ENCODE measurements around the gene MAGI3.

Gene MAGI3

DNA sequence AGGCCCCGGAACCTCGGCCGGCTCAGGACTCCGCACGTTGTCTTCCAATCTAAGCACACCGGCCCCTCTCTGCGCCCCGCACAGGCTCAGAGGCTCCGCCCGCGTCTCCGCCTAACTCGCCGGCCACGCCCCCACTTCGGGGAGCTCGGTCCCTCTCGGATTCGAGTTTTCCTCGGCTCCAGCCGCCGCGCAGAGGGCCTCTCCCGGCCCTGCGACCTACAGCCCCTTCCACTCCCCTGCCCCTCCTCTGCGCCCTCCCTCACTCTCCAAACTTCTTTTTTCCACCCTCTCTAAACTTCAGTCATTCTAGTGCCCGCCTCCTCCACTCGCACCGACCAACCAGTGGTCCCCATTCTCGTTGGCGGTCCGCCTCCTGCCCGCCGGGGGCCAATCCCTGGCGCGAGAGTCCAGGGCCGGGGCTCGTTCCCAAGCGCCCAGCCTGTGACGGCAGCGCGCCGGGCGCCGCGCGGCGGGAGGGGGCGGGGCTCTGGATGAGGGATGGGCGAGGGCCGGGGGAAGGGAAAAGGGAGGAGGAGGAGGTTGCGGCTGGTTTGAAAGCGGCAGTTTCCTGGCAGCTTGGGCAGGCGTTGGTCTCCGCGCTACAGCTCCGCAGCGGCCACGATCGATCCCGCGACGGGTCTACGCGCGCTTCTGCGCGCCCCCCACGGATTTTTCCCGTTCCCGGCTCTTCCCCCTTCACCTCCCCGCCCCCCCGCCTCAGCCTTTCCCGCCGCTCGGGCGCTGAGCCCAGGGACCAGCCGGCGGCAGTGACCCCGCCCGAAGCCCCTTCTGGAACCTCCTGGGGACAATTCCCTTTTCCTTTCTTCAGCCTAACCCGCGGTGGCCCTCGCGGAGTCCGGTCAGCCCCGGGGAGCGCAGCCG, at the start of gene MAGI3:
Gene MAGI3 (plus strand): TSS at position 563 of the 882 bp plus-strand sequence. CDS start 519 bp downstream, outside the sequence.
- DNase-seq (ENCODE audit: low spot score), result peak; percentile 97

DNA sequence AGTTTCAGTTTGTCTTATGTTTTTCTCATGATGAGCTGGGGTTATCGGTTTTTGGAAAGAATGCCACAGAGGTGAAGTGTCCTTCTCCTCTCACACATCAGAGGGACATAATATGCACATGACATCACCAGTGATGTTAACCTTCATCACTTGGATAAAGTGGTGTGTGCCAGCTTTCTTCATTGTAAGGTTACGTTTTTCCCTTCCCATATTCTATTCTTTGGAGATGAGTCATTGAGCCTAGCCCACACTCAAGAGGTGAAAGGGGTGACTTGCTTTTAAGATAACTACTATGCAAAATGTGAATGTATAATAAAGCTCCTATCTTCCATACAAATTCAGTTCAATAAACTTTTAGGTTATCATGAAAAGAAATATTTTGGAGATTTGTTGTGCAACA, 36.7 kb upstream of the MAGI3 start:
- DNase-seq (ENCODE audit: low spot score), result no peak

DNA sequence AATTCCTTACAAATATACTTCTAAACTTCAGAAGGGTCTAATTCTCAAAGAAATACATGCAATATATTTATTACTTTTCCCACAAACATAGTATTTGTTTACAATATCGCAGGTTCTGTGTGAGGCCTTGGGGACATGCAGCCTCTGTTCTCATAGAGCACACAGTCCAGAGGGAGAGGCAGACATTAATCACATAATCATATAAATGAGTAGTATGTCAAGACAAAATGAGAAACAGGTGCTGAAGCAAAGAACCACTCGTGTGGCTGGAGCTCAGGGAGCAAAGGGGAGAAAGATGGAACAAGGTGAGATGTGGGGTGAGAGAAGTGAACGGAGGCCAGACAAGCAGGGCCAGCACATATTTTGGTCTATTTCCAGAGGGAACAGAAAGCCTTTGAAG, 26.4 kb upstream of the MAGI3 start:
- DNase-seq (ENCODE audit: low spot score), result no peak

DNA sequence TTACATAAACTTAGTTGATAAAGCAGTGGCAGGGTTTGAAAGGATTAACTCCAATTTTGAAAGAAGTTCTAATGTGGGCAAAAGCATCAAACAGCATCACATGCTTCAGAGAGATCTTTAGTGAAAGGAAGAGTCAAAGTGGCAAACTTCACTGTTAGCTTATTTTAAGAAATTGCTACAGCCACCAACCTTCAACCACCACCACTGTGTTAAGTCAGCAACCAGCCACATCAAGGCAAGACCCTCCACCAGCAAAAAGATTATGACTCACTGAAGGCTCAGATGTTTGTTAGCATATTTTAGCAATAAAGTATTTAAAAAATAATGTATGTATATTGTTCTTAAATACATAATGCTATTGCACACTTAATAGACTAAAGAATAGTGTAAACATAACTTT, 21.3 kb upstream of the MAGI3 start:
- DNase-seq (ENCODE audit: low spot score), result no peak

DNA sequence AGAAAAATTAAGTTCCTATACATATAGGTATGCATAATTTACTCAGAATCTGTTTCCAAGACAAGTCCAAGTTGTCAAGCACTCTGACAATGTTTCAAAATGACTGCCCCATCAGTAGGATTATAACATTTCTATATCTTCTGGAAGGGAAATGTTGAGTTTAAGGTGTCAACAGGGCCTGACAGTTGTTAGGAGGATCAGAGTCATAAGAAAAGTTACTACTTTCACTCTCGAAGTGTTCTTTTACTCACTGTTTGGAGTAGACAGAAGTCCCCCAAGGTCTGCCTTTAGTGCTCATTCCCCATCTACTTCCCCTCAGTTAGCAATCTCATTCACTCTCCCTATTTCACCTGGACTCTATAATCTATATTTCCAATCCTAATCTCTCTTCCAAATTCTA, 20.6 kb upstream of the MAGI3 start:
- DNase-seq (ENCODE audit: low spot score), result no peak

DNA sequence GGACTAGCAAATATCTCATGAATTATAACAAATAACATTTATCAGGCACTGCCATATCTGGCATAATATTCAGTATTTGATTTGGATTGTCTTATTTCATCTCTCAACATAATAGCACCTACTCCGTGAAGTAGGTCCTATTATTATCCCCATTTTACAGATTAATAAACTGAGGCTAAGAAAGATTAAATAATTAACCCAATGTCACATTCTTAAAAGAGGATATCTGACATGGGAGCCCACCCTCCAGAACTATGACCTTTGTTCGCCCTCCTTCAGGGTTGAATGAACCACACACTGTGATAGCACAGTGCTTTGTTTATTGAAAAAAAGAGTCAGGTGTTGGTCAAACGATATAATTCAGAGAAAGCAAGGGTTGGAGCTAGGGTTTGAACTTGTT, 19.4 kb upstream of the MAGI3 start:
- DNase-seq (ENCODE audit: low spot score), result no peak

DNA sequence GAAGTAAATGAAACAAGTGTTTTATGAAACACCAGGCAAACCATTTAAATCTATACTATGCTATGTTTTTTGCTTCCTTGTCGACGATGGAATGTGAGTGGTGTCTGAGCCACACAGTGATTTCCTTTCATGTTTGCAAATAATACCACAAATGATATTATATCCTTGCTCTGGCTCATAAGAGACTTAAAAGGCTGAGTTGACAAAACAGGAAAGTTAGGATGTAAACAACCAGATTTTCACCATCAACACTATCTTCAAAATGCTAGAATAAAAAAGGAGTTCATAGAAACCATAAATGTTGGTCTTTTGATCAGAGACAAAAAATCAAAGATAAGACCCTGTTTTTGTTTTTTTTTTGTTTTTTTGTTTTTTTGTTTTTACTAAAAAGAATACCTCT, 17.8 kb upstream of the MAGI3 start:
- DNase-seq (ENCODE audit: low spot score), result no peak

DNA sequence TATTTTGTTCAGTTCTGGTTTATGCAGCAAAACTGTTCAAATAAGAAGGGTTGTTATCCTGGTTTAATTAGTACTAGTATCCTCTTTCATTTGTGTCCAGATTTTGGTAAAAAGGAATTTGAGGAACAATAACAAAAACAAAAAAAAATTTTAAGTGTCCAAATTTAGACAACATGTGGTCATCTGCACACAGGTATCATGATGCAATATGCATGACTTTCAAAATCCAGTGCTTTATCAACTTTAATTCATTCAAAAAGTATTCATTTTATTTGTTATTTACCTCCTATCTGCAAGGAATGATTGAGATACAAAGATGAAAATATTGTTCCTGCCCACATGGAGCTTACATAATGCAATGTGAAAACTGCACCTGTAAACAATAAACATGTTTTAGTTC, 16.7 kb upstream of the MAGI3 start:
- no peak for DNase-seq (ENCODE audit: low spot score)

DNA sequence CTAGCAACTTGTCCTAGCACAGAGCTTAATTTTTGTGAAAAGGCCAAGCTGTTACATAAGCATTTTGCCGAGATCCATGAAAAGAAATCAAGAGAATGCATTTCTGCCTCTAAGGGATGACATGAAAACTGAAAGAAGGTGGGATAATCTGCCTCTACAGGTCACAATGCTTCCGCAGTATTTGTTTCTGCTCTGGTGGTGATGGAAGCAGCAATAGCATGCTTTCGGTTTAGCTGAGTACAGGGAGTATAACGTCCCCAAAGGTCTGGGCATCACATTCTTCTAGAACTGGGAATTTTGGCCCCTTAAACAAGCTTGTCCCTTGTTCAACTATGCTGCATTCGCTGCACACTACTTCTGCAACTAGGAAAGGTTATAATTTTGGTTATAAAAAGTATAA, 14.4 kb upstream of the MAGI3 start:
- no peak for DNase-seq (ENCODE audit: low spot score)

DNA sequence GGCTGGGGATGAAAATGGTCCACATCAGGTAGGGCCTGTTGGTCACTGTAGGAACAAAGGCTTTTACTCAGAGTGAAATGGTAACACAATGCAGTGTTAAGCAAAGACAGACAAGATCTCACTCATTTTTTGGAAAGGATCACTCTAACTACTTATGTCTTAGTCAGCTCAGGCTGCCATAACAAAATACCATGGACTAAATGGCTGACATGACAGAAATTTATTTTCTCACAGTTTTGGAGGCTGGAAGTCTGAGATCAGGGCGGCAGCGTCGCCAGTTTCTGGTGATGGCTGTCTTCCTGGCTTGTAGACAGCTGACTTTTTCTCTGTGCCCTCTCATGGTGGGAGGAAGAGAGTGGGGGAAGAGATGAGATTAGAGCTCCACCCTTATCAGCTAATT, 10.2 kb upstream of the MAGI3 start:
- no peak for DNase-seq (ENCODE audit: low spot score)

DNA sequence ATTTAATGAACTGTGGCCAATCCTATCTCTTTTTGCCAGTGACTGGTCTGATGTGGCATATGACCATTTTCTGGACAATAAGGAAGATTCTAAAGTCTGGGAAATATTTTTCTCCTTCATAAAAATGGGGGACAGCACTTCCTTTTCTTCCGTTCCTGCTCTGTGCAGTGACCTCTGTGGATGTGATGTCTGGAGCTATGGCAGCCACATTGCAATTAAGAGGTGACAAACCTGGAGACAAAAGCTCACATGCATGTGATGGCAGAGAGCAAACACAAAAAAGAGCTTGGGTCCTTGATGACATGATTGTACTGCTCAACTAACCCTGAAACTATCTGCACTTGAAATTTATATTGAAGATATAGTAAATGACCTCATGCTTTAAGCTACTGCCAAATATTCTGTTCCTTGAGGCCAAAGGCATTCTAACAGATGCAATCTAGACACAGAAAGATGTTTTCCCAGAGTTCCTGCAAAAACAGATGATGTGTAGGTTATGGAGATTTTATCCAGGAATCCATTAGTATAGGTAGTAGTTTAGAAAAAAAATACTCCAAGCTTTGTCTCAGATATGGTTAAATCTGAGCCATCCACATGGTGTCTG, 2.2 kb upstream of the MAGI3 start:
- no peak for DNase-seq (ENCODE audit: low spot score)

DNA sequence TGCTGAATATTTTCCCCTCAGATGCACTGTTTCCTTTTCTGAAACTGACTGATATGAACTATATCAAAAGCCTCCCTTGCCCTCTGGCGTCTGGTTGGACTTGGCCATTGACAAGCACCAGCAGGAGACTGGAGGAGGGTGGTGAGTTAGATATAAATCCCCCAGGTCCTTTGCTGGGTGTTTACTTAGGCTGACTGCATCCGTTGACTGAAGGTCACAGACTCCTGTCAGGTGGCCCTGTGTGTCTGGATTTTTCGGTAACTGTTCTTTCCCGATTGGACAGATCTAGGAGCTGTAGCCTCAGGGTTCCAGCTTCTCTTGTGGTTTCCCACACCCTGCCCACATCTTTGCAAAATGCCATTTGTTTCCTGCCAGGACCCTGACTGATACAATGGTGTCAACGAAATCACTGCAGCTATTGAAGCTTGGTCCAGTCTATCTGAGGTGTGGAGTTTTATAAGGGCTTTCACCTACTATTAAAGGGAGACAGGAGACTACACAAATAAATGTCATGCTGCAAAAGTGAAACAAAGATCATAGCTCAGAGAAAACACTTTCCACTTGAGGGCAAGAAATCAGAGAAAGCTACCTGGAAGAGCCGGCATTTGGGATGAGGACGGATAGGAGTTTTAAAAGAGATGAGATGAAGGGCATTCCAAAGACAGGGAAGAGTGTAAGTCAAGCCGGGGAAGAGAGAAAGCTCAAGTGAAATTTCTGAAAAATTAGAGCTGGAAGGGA, 1.5 kb upstream of the MAGI3 start:
- peak; percentile 44 for DNase-seq (ENCODE audit: low spot score)

DNA sequence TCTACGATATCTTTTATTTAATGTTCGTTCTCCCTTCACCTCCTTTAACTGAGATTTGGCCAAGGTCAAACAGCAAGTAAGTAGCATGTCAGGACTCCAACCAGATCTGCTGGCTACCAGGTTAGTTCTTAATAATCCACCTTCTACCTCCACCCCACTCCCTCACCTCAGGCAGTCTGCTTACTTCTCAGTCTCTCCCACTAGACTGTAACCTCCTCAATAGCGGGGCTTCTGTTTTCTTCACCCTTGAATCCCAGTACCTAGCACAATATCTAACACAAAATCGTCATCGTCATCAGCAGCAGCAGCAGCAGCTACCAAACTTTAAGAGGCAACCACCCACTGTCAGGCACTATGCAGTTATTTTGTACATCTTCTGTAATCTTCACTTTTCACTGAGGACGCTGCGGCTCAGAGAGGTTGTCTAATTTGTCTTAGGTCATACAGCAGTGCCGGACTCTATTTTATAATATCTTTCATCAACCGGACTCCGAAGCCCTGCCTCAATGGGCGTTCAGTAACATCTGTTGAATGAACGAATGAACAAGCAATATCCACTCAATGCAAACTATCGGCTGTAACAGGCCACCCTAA, 859 bp upstream of the MAGI3 start:
- no peak for DNase-seq (ENCODE audit: low spot score)

DNA sequence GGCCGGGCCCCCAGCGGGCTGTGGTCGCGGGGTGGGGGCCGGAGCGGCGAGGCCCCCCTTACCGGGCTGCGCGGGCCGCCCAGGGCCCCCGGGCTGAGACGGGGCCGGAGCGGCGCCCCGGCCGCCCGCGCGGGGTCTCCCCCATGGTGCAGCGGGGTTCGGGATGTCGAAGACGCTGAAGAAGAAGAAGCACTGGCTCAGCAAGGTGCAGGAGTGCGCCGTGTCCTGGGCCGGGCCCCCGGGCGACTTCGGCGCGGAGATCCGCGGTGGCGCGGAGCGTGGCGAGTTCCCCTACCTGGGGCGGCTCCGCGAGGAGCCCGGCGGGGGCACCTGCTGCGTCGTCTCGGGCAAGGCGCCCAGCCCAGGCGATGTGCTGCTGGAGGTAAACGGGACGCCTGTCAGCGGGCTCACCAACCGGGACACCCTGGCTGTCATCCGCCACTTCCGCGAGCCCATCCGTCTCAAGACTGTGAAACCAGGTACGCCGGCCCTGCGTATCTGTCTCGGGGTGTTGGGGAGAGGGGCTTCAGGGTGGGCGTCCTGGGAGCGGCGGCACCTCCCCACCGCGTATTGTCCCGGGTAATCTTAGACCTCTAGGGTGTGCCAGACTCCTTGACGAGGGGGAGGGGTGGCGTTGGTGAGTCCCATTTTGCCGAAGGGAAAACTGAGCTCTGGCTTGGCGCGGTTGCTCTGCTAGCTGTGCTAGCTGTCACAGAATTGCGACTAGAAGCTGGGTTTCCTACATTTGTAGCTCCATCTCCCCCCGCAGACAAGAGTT, 745 bp downstream of the MAGI3 start:
- peak; percentile 50 for DNase-seq (ENCODE audit: low spot score)

DNA sequence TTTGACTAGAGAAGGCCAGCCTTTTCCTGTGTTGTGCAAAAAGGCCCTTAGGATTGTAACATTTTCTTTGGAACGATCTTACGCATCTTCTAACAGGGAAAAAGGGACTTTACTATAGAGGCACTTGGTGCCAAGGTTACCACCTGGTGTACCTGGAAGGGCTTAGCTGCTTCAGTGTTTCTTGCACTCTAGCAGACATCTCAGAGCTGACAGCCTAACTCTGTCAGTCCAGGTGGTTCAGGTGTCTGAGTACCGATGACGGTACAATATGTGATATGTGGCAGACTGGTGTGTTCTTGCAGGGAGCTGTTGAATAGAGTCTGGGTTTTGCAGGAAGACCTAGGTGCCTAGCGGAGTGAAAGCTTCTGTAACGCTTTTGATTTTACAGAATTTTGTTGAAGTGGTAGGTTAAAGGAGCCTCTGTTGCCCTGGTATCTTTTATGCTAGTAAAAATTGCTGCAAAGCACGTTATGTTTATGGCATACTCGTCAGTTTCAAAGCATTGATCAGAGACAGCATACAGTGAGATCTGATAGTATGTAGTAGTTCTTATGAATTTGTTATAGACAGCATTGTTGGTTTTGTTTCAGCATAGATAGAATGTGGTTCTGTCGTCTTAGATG, 1.4 kb downstream of the MAGI3 start:
- DNase-seq (ENCODE audit: low spot score), result peak; percentile 47

DNA sequence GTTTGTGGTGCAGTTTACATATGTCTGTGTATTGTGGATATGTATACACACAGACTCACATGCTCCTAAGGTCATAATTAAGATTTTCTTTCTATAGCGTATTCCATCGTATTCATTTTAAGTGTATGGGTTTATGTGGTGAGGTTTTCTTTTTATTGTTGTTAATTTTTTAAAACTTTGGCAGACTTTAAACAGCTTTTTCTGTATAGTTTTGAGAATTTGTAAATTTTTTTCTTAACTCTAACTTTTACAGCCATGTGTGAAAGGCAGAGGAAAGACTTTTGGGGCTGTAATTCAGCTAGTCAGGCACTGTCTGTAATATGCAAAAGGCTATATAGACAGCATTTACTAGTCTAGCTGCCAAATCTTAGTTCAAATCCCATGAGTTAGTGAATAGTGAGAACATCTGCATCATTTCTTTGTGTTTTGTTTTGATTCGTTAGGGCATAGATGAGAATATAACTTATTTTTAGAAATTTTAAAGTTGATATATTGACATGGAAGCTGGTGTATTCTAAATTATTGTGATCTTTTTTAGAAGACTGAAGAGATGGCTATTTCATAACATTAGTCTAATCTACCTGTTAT, 2.3 kb downstream of the MAGI3 start:
- DNase-seq (ENCODE audit: low spot score), result no peak

DNA sequence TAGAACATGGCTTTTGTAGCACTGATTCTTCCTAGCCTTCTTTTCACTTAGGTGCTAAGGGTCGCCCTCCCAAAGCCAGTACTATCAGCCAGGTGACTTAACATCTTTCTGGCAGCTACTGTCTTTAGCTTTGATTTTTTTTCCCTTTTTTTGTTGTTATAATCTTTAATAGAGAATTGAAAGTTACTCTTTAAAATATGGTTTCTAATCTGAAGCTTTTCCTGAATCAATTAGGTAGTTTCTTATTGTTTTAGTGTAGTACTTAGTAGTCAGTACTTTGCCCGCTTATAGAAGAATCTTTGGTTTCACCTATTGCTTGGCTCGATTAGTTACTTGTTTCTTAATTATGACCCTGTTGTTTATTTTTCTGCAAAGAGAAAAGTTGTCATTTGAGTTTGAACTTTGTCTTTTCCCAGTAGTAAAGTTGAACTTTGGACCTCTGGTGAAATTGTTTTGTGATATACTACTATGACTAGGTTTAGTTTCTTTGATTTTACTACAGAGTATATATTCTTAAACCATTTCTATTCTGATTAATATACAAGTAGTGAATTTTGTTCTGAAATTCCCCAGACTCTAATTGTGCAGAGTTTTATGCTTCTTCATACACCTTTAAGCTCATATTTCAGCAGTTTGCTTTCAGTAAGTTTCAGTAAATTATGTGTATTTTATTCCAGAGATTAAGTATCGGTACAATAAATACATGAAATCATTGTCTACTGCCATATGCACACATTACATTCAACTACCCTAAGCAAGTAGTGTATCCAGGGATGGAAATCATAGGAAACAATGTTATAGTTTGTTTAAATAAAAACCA, 3.9 kb downstream of the MAGI3 start:
- DNase-seq (ENCODE audit: low spot score), result no peak

DNA sequence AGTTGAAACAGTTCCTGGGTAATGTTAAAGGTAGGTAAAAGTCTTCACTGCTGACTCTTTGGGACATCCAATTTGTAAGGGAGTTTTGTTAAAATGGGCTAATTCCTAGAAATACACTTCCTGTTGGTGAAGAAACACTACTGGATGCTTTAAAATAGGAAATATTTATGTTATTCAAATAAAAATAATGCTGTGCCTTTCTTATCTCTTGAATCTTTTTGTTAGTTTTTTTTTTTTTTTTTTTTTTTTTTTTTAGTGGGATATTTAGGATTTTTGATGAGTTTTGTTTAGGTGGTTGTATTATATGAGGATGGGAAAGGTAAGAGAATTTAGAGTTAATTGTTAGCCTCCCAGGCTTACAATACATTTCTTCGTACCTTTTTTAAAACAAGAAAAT, 4.5 kb downstream of the MAGI3 start:
- no peak for DNase-seq (ENCODE audit: low spot score)

DNA sequence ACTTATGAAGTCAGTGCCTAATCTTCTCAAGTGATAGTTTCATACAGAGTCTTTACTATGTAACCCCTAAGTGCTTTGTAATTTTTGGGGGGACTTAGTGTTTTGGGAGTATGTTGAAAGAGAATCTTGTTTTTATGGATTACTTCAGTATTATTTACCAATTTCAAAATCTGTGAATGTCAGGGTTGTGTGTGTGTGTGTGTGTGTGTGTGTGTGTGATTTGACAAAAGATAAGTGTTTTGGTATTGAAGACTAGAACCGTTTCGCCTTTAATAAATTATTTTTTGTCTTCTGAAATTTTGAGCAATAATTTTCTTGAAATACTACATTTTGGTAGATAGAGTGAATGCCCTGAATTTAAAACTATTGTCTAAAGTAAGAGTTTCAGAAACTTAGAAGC, 5.8 kb downstream of the MAGI3 start:
- DNase-seq (ENCODE audit: low spot score), result no peak

DNA sequence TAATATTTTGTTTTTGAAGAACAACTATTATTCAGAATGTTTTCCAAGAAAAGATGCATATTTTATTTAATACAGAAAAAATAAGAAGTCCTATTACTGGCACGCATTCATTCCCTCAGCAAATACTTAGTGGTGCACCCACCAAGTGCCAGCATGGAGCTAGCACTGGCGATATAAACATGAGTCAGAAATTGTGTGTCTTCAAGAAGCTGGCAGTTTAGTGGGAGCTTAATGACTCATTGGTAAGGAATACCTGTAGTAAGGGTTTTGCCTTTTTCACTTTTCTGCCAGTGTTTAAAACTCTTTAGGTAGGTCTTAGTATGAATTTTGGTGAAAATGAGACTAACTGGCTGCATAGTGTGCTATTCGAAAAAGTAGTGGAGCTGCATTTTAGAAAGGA, 6.3 kb downstream of the MAGI3 start:
- DNase-seq (ENCODE audit: low spot score), result no peak

Measured in NAMALWA (cell line).